HG02884 (cell line): ENCODE results near the gene KCNIP3.
"Not testable (repeated sequence)": the region's sequence is repeated elsewhere in the genome, so short reads cannot be mapped to it uniquely, and the experiment has no call there.

Experiments
- ATAC-seq: cut with Tn5 transposase; IDR thresholded peaks from one replicate; pipeline ENCODE4 v1.9.1; 2021; ENCODE audit warnings: mild to moderate bottlenecking, moderate library complexity; ENCODE audit not compliant: unreplicated experiment

KCNIP3 gene

GRCh38 chr2:95402370-95403203 lies 105.4 kb downstream of the KCNIP3 start, which contains the start of gene FAHD2A:
TSS of gene FAHD2A (plus strand) at chr2:95402708. CDS start at chr2:95405559, 2,851 bp downstream.
- ATAC-seq = peak; percentile 89

GRCh38 chr2:95403204-95403721 lies 106.1 kb downstream of the KCNIP3 start:
- not testable (repeated sequence) for ATAC-seq

GRCh38 chr2:95403824-95404223 lies 106.7 kb downstream of the KCNIP3 start:
- ATAC-seq = not testable (repeated sequence)

- ATAC-seq = not testable (repeated sequence)
These were observed 107.5 kb downstream of the KCNIP3 start for GRCh38 chr2:95404676-95405075.

- ATAC-seq = not testable (repeated sequence)
These were observed 114.1 kb downstream of the KCNIP3 start for GRCh38 chr2:95411239-95411638.

- ATAC-seq = peak; percentile 87
These were observed 117.0 kb downstream of the KCNIP3 start for GRCh38 chr2:95414015-95414594.

GRCh38 chr2:95415138-95415537 lies 118.0 kb downstream of the KCNIP3 start:
- not testable (repeated sequence) for ATAC-seq

- ATAC-seq = not testable (repeated sequence)
These were observed 118.4 kb downstream of the KCNIP3 start for GRCh38 chr2:95415561-95415960.

GRCh38 chr2:95427196-95427867 lies 130.2 kb downstream of the KCNIP3 start:
- ATAC-seq = not testable (repeated sequence)

GRCh38 chr2:95429748-95430467 lies 132.8 kb downstream of the KCNIP3 start:
- ATAC-seq = not testable (repeated sequence)

- ATAC-seq = not testable (repeated sequence)
These were observed 136.2 kb downstream of the KCNIP3 start for GRCh38 chr2:95433373-95433772.

GRCh38 chr2:95433973-95434372 lies 136.8 kb downstream of the KCNIP3 start:
- ATAC-seq = not testable (repeated sequence)

GRCh38 chr2:95434507-95435076 lies 137.4 kb downstream of the KCNIP3 start:
- not testable (repeated sequence) for ATAC-seq

GRCh38 chr2:95435162-95435871 lies 138.2 kb downstream of the KCNIP3 start:
- ATAC-seq = not testable (repeated sequence)
